HepG2 (cell line): ENCODE measurements around the gene DHRS12. TPM values are rescaled to one million over a fixed set of nuclear protein-coding genes. Genes with fewer than 3 reads are reported as not detected.
A peak's percentile ranks its signal among the peaks of the same experiment; 100 is the strongest.

Experiments used
- ATF2 ChIP-seq: sonication (generic); formaldehyde crosslinking; IDR thresholded peaks from 2 replicates; pipeline ENCODE4 v1.4.0; 2020; ENCODE audit warnings: missing genetic modification reagents
- ATF7 ChIP-seq, 2 experiments: fragments of 450-650 bp in 1 of 2; sonication (generic) in 1 of 2; formaldehyde crosslinking in 1 of 2; IDR thresholded peaks; 2 replicates each; pipeline versions ENCODE4 v1.4.0 to v1.6.1; 2016 to 2020; ENCODE audit warnings: antibody characterized with exemption in 1 of 2, mild to moderate bottlenecking in 1 of 2, missing genetic modification reagents in 1 of 2
- DMTF1 ChIP-seq: sonication (generic); formaldehyde crosslinking; IDR thresholded peaks from 2 replicates; pipeline ENCODE4 v1.4.0; 2020; ENCODE audit warnings: mild to moderate bottlenecking, missing genetic modification reagents
- ELF1 ChIP-seq: sonication (generic); formaldehyde crosslinking; IDR thresholded peaks from 2 replicates; pipeline ENCODE4 v1.4.0; 2020; ENCODE audit warnings: missing genetic modification reagents
- FOXC1 ChIP-seq: sonication (generic); formaldehyde crosslinking; IDR thresholded peaks from 2 replicates; pipeline ENCODE4 v1.8.0; 2022; ENCODE audit warnings: mild to moderate bottlenecking, missing genetic modification reagents, borderline replicate concordance
- GPN1 ChIP-seq: sonication (generic); formaldehyde crosslinking; IDR thresholded peaks from 2 replicates; pipeline ENCODE4 v1.5.1; 2020; ENCODE audit warnings: missing genetic modification reagents, borderline replicate concordance
- IKZF4 ChIP-seq: sonication (generic); formaldehyde crosslinking; IDR thresholded peaks from 2 replicates; pipeline ENCODE4 v1.5.1; 2020; ENCODE audit warnings: borderline replicate concordance, mild to moderate bottlenecking, low read depth, missing genetic modification reagents; ENCODE audit errors: not compliant biosample characterization
- IRF1 ChIP-seq: sonication (generic); formaldehyde crosslinking; IDR thresholded peaks from 2 replicates; pipeline ENCODE4 v1.4.0; 2020; ENCODE audit warnings: low read depth, mild to moderate bottlenecking, missing genetic modification reagents
- NCOA2 ChIP-seq: sonication (generic); formaldehyde crosslinking; IDR thresholded peaks from 2 replicates; pipeline ENCODE4 v1.8.0; 2022; ENCODE audit warnings: inconsistent platforms
- NR2C2 ChIP-seq: sonication (generic); formaldehyde crosslinking; IDR thresholded peaks from 2 replicates; pipeline ENCODE4 v1.4.0; 2020; ENCODE audit warnings: missing genetic modification reagents, mild to moderate bottlenecking, moderate library complexity, borderline replicate concordance
- PRDM4 ChIP-seq: sonication (generic); formaldehyde crosslinking; IDR thresholded peaks from 2 replicates; pipeline ENCODE4 v1.9.0; 2021; ENCODE audit warnings: missing genetic modification reagents, borderline replicate concordance
- THRA ChIP-seq: sonication (generic); formaldehyde crosslinking; IDR thresholded peaks from 2 replicates; pipeline ENCODE4 v1.4.0; 2020; ENCODE audit warnings: missing genetic modification reagents, borderline replicate concordance
- YEATS2 ChIP-seq: sonication (generic); formaldehyde crosslinking; IDR thresholded peaks from 2 replicates; pipeline ENCODE4 v1.4.0; 2020; ENCODE audit warnings: missing genetic modification reagents, borderline replicate concordance
- ZFP82 ChIP-seq: sonication (generic); formaldehyde crosslinking; IDR thresholded peaks from 2 replicates; pipeline ENCODE4 v1.5.1; 2020; ENCODE audit warnings: mild to moderate bottlenecking, missing genetic modification reagents, borderline replicate concordance
- ZNF264 ChIP-seq: sonication (generic); formaldehyde crosslinking; IDR thresholded peaks from 2 replicates; pipeline ENCODE4 v1.4.0; 2020; ENCODE audit warnings: missing genetic modification reagents
- ZNF672 ChIP-seq: sonication (generic); formaldehyde crosslinking; IDR thresholded peaks from 2 replicates; pipeline ENCODE4 v1.8.1; 2022; ENCODE audit warnings: missing genetic modification reagents
- polyA plus RNA-seq, 8 experiments: library from polyadenylated mRNA; depleted of rRNA in 3 of 8; stranded (reverse) in 7 of 8; unstranded in 1 of 8; fragments of >200 nt; fragmentation: Illumina TruSeq in 4 of 8; extraction: Trizol in 4 of 8; gene quantifications; 2 replicates each; pipeline versions ENCODE4 v1.2.1 to v1.2.3, GENCODE V29; 2011 to 2016; ENCODE audit warnings: low read depth in 4 of 8, missing spikeins in 1 of 8, mixed read lengths in 1 of 8; ENCODE audit not compliant: insufficient read depth in 1 of 8
- total RNA-seq, 5 experiments: library from RNA; depleted of rRNA; stranded (reverse); fragments of >200 nt; fragmentation: Illumina TruSeq; extraction: Trizol; gene quantifications; 2 replicates each; pipeline ENCODE4 v1.2.3, GENCODE V29; 2016; ENCODE audit warnings: low read depth in 1 of 5

DHRS12 gene
- total and polyA plus RNA-seq, 2 of the 13 experiments (the other 11 are each of a cell fraction or from before 2014, with no cell fraction given): 7.2 to 8.4 TPM

GRCh38 chr13:51764184-51765141 lies 39.5 kb downstream of the DHRS12 start (continued):
- TF ChIP-seq DMTF1: no peak
- no peak for TF ChIP-seq ATF7 (IDR thresholded peaks at IDR 0.05)
- TF ChIP-seq ATF7 (CRISPR knock-in tag; IDR thresholded peaks at IDR 0.05): peak; percentile 22; the same call in 1 of the 2 replicates
- no peak for TF ChIP-seq ZNF672
- no peak for TF ChIP-seq THRA (CRISPR knock-in tag)
- TF ChIP-seq NCOA2 (CRISPR knock-in tag): no peak
- no peak for TF ChIP-seq IRF1 (CRISPR knock-in tag)
- TF ChIP-seq ELF1 (CRISPR knock-in tag): no peak; the same call in 1 of the 2 replicates
- TF ChIP-seq NR2C2 (CRISPR knock-in tag): peak; percentile 48; the same call in 1 of the 2 replicates
- no peak for TF ChIP-seq FOXC1 (CRISPR knock-in tag)
- no peak for TF ChIP-seq ZFP82 (CRISPR knock-in tag)
- TF ChIP-seq ATF2: no peak
- TF ChIP-seq IKZF4 (CRISPR knock-in tag): no peak
- TF ChIP-seq ZNF264 (CRISPR knock-in tag): peak; percentile 93
- no peak for TF ChIP-seq YEATS2 (CRISPR knock-in tag)
- TF ChIP-seq GPN1 (CRISPR knock-in tag): no peak
- TF ChIP-seq PRDM4: no peak
